ENCODE results near the gene FCHSD2. TPM values are rescaled to one million over a fixed set of nuclear protein-coding genes. Genes with fewer than 3 reads are reported as not detected.

Gene FCHSD2
- total RNA-seq, 6 experiments from 2014 or later: 10.8 to 25.9 (median 17.8) TPM

DNA sequence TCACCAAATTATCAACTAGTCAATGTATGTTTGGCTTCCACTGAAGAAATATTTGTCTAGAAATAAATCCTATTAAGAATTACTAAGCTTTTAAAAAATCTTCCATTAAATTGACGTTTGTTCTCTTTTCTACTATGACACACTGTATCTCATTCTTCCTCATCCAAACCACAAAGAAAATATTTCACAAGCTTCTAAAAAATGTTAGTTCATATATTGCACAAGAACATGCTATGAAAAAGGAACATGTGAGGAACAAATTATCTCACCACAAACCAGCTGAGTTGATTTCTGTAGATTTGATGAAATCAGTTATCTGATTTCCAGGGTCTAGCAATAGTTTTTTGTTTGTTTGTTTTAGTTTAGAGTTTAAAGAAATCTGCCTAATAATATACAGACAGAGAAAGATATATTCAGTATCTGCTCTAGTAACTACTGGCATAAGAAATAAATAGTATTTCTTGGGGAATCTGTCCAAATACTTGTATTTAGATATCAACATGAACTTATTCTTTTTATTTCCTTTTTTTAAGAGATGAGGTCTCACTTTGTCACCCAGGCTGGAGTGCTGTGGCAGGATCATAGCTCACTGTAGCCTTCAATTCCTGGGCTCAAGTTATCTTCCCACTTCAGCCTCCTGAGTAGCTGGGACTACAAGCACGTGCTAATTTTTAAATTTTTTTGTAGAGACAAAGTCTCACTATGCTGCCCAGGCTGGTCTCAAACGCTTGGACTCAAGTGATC, 166.2 kb downstream of the FCHSD2 start:
- H3K27me3 ChIP-seq: no peaks in the 10 kb centered on the region
- intact Hi-C loops (cut with DNase I): no loop called here
- ATAC-seq (peak in 3 of 4 donors; percentile 42 to 68 (median 59)), DNase-seq (no peak)
- WGBS (ENCODE audit: insufficient coverage, low coverage, low lambda C conversion rate, missing lambda C conversion rate): 34% methylated on average over 2 of the region's 3 CpGs
- TF ChIP-seq, protein P1, sequence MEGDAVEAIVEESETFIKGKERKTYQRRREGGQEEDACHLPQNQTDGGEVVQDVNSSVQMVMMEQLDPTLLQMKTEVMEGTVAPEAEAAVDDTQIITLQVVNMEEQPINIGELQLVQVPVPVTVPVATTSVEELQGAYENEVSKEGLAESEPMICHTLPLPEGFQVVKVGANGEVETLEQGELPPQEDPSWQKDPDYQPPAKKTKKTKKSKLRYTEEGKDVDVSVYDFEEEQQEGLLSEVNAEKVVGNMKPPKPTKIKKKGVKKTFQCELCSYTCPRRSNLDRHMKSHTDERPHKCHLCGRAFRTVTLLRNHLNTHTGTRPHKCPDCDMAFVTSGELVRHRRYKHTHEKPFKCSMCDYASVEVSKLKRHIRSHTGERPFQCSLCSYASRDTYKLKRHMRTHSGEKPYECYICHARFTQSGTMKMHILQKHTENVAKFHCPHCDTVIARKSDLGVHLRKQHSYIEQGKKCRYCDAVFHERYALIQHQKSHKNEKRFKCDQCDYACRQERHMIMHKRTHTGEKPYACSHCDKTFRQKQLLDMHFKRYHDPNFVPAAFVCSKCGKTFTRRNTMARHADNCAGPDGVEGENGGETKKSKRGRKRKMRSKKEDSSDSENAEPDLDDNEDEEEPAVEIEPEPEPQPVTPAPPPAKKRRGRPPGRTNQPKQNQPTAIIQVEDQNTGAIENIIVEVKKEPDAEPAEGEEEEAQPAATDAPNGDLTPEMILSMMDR (IDR thresholded peaks at IDR 0.05): no peak
- TF ChIP-seq POLR2A (IDR thresholded peaks at IDR 0.05): no peak
- H3K4me1 ChIP-seq: no peaks in the 10 kb centered on the region
- H3K9me3 ChIP-seq: no peaks in the 10 kb centered on the region
- no peak overlapping the region for H3K4me3 ChIP-seq
- peak overlapping the region in 2 of 3 donors; percentile 2 to 28 for H3K27ac ChIP-seq
- no peaks in the 10 kb centered on the region for H3K36me3 ChIP-seq

DNA sequence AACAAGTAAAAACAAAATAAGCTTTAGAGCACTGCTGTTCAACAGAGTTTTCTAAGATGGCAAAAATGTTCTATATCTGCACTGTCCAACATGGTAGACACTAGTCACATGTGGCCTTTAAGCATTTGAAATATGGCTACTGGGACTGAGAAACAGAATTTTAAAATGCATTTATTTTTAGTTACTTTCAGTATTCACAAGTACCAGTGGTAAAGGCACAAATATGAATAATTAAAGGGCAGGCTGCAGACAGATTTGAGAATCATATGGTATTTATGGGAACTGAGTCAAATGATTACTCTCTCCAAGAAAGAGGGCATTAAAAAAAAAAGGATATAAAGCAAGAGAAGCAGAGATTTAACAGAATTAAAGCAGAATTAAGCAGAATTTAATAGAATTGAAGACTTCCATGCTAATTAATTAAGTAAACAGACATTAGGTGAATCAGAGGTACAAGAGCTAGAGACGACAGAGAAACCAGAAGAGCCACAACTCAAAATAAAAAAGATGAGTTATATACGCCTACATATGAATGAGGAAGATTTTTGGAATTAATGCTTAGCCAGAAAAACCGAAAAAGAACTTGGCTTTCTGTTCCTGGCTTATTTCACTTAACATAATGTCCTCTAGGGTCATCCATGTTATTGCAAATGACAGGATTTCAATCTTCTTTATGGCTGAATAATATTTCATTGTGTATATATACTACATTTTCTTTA, 167.5 kb downstream of the FCHSD2 start:
- Histone ChIP-seq H3K27me3 (no peaks in the 10 kb centered on the region), H3K36me3 (no peaks in the 10 kb centered on the region), H3K4me1 (no peaks in the 10 kb centered on the region), H3K9me3 (no peaks in the 10 kb centered on the region), H3K4me3 (no peak overlapping the region), H3K27ac (no peak overlapping the region)
- no peak for TF ChIP-seq POLR2A (IDR thresholded peaks at IDR 0.05)
- TF ChIP-seq, protein P1 (IDR thresholded peaks at IDR 0.05): no peak
- DNase-seq: no peak
- 70% methylated on average over 3 of the region's 3 CpGs for WGBS (ENCODE audit: insufficient coverage, low coverage, low lambda C conversion rate, missing lambda C conversion rate)
- intact Hi-C loops (cut with DNase I): no loop called here
- no peak for ATAC-seq

DNA sequence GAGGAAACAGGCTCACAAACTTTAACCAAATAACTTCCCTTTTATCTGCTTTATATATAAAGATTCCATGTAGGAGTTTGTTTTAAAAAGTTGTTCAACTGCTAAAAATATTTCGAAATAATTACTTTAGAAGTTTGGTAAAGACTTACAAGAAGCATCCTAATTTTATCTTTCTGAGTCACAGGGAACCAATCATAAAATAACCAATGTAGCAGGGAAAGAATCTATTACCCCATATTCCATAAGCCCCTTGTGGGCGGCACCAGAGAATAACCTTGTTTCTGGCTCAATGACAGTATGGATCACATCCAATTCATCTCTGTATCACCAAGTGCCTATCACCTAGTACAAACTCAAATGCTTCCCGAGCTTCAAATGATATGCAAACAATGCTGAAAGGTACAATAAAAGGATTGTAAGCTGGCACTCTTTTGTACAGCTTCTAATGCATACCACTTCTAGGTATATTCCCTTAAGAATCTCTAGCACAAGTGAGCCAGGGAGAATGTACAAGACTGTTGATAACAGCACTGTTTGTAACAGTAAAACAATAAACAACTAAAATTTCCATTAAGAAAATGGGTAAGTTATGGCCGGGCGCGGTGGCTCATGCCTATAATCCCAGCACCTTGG, 169.5 kb downstream of the FCHSD2 start:
- no peaks in the 10 kb centered on the region for H3K36me3 ChIP-seq
- H3K4me1 ChIP-seq: no peaks in the 10 kb centered on the region
- ATAC-seq (no peak), DNase-seq (no peak)
- no peaks in the 10 kb centered on the region for H3K27me3 ChIP-seq
- no peaks in the 10 kb centered on the region for H3K9me3 ChIP-seq
- no peak overlapping the region for H3K27ac ChIP-seq
- H3K4me3 ChIP-seq: no peak overlapping the region
- WGBS (ENCODE audit: insufficient coverage, low coverage, low lambda C conversion rate, missing lambda C conversion rate): 85% methylated on average over 6 of the region's 6 CpGs
- TF ChIP-seq, protein P1 (IDR thresholded peaks at IDR 0.05): no peak
- TF ChIP-seq POLR2A (IDR thresholded peaks at IDR 0.05): no peak
- intact Hi-C loops (cut with DNase I): no loop called here

DNA sequence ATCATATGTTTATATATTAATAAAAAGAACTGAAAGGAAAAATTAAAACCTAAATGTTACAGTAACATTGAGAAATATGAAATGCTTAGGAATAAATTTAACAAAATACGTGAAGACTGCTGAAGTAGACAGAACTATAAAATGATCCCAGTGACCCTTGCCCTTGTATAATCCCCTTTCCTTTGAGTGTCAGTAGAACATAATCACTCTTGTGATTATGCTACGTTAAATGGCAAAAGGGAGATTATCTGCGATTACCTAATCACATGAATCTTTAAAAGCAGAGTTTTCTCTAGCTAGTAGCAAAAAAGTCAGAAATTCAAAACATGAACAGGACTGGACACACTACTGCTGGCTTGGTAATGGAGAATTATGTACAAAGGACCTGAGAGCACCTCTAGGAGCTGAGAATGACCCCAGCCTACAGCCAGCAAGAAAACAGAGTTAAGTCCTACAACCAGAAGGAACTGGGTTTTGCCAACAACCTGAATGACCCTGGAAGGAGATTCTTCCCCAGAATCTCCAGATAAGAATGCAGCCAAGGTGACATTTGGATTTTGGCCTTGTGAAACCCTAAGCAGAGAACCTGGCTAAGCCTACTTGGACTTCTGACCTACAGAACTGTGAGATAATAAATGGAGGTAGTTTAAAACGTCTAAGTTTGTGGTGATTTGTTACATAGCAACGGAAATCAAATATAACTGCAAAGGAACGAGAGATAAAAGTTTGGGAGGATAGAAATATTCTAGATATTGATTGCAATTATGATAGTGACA, 170.7 kb downstream of the FCHSD2 start:
- no peaks in the 10 kb centered on the region for H3K36me3 ChIP-seq
- no peaks in the 10 kb centered on the region for H3K27me3 ChIP-seq
- no peak for DNase-seq
- ATAC-seq: no peak
- no peaks in the 10 kb centered on the region for H3K9me3 ChIP-seq
- WGBS (ENCODE audit: insufficient coverage, low coverage, low lambda C conversion rate, missing lambda C conversion rate): 72% methylated on average over 6 of the region's 6 CpGs
- H3K4me1 ChIP-seq: no peaks in the 10 kb centered on the region
- no peak overlapping the region for H3K4me3 ChIP-seq
- no peak for TF ChIP-seq POLR2A (IDR thresholded peaks at IDR 0.05)
- TF ChIP-seq, protein P1 (IDR thresholded peaks at IDR 0.05): no peak
- no peak overlapping the region for H3K27ac ChIP-seq
- intact Hi-C loops (cut with DNase I): no loop called here
